Ovary (tissue), 9 donors: ENCODE results near the gene ITPR2. TPM values are rescaled to one million over a fixed set of nuclear protein-coding genes. Genes with fewer than 3 reads are reported as not detected.

Source experiments
- DNase-seq, 5 donors: peaks; one replicate each; pipeline ENCODE4 v3.0.0-alpha.2; 2019 to 2020
- H3K27ac ChIP-seq, 2 donors: fragments of 200-600 bp; one replicate each; pipeline versions ENCODE4 v1.5.1 to v1.8.0; 2019 to 2022
- H3K27me3 ChIP-seq: fragments of 200-600 bp; one replicate; pipeline ENCODE4 v1.8.0; 2022
- H3K36me3 ChIP-seq: fragments of 200-600 bp; sonication (generic); one replicate; pipeline ENCODE4 v1.5.1; 2019
- H3K4me1 ChIP-seq: one replicate; pipeline ENCODE4 v1.8.1; 2013; ENCODE audit warnings: mild to moderate bottlenecking, moderate library complexity; ENCODE audit not compliant: insufficient read depth
- H3K4me3 ChIP-seq: fragments of 200-600 bp; sonication (generic); one replicate; pipeline ENCODE4 v1.5.1; 2017
- H3K9me3 ChIP-seq, 2 donors: fragments of 200-600 bp in 1 of 2; sonication (generic) in 1 of 2; one replicate each; pipeline versions ENCODE4 v1.5.1 to v1.8.1; 2013 to 2019; ENCODE audit warnings: mild to moderate bottlenecking in 1 of 2, moderate library complexity in 1 of 2
- CTCF ChIP-seq, 3 donors: fragments of 450-650 bp in 2 of 3; fragments of 200-600 bp in 1 of 3; IDR thresholded peaks; one replicate each; pipeline versions ENCODE4 v1.5.1 to v1.8.0; 2016 to 2022; ENCODE audit warnings: antibody characterized with exemption in 3 of 3, mild to moderate bottlenecking in 1 of 3
- EP300 ChIP-seq: sonication (generic); formaldehyde crosslinking; IDR thresholded peaks from one replicate; pipeline ENCODE4 v1.6.1; 2017; ENCODE audit warnings: antibody characterized with exemption
- POLR2A ChIP-seq: fragments of 450-650 bp; IDR thresholded peaks from one replicate; pipeline ENCODE4 v1.6.1; 2017; ENCODE audit warnings: antibody characterized with exemption, mild to moderate bottlenecking, moderate library complexity
- WGBS, 3 donors: extraction: QIAGEN DNeasy Blood & Tissue Kit in 1 of 3; methylation state at CpG; one replicate each; pipeline versions ENCODE4 v1.1.5 to v1.1.7; 2013 to 2017; 5-methylcytosine and 5-hydroxymethylcytosine counted together
- intact Hi-C, 4 donors: fragments of 100-400 bp; cut with DNase I; formaldehyde crosslinking; loops; one replicate each; pipeline versions ENCODE4 v1.11.0 to v1.15.1; 2022 to 2023
- polyA plus RNA-seq, 2 donors: library from polyadenylated mRNA; stranded (reverse); fragments of 200-250 nt in 1 of 2; fragments of 350-450 nt in 1 of 2; fragmentation: Illumina TruSeq in 1 of 2; extraction: RNeasy Lipid Tissue Mini Kit (QIAGEN cat#74804) in 1 of 2; gene quantifications; one replicate each; pipeline ENCODE4 v1.2.3, GENCODE V29; 2013 to 2014
- total RNA-seq, 7 donors: library from RNA; depleted of rRNA in 2 of 7; stranded (reverse); fragments of >200 nt in 2 of 7; fragmentation: NEBNext Ultra II Directional in 3 of 7; extraction: Animal tissue kit (Norgen Biotek cat#: 25700) in 3 of 7; gene quantifications; one replicate each; pipeline versions ENCODE4 v1.1.0 to v1.2.4, GENCODE V29; 2016 to 2023
- donor health status: DM: no; HTN: no; CAD: no; lungs with moderate emphysema.
- donor health status: DM: no; HTN: no; CAD: no.
- donor health status: Bipolar disorder and iron deficiency.
- donor health status: DM: yes; HTN: yes; CAD: no.
- donor health status: DM: no; HTN: no; CAD: no.
- donor health status: DM: yes; HTN: yes; CAD: no.

ITPR2 gene
- total and polyA plus RNA-seq, 9 donors, result 5.9 to 51.1 (median 32.9) TPM

- Histone ChIP-seq H3K4me1 (no peaks in the 10 kb centered on the region), H3K36me3 (no peaks in the 10 kb centered on the region), H3K4me3 (no peak overlapping the region), H3K27me3 (no peaks in the 10 kb centered on the region), H3K9me3 (no peaks in the 10 kb centered on the region), H3K27ac (no peak overlapping the region)
- TF ChIP-seq CTCF (IDR thresholded peaks at IDR 0.05), result no peak
- TF ChIP-seq EP300, result no peak
- no peak for TF ChIP-seq POLR2A
- intact Hi-C loops, result no loop called here
- DNase-seq, result no peak
- WGBS, 3 donors, result 39 to 52% (median 45%) methylated on average over 4 of the region's 4 CpGs
Observed at GRCh38 chr12:26643532-26644315, 189.3 kb downstream of the ITPR2 start.

GRCh38 chr12:26642361-26642760 lies 190.6 kb downstream of the ITPR2 start:
- no peak for TF ChIP-seq EP300
- intact Hi-C loops, result no loop called here
- Histone ChIP-seq H3K4me3 (no peak overlapping the region), H3K27ac (no peak overlapping the region), H3K36me3 (no peaks in the 10 kb centered on the region), H3K27me3 (no peaks in the 10 kb centered on the region), H3K9me3 (no peaks in the 10 kb centered on the region), H3K4me1 (no peaks in the 10 kb centered on the region)
- no peak for DNase-seq
- WGBS, 3 donors, result 48 to 63% (median 60%) methylated on average over 2 of the region's 2 CpGs

GRCh38 chr12:26636710-26637328 lies 196.2 kb downstream of the ITPR2 start:
- no peaks in the 10 kb centered on the region for H3K9me3 ChIP-seq
- H3K4me3 ChIP-seq, result no peak overlapping the region
- no peak for TF ChIP-seq EP300
- no peak for TF ChIP-seq CTCF (IDR thresholded peaks at IDR 0.05)
- TF ChIP-seq POLR2A, result no peak
- intact Hi-C loops, result no loop called here
- no peaks in the 10 kb centered on the region for H3K36me3 ChIP-seq
- WGBS, 3 donors, result 87 to 94% (median 88%) methylated on average over 2 of the region's 2 CpGs
- DNase-seq, result no peak
- H3K4me1 ChIP-seq, result no peaks in the 10 kb centered on the region
- H3K27me3 ChIP-seq, result no peaks in the 10 kb centered on the region
- no peak overlapping the region for H3K27ac ChIP-seq

GRCh38 chr12:26633591-26634210 lies 199.3 kb downstream of the ITPR2 start:
- no peaks in the 10 kb centered on the region for H3K27me3 ChIP-seq
- DNase-seq, result no peak
- peaks cover 2% of the 10 kb centered on the region for H3K4me1 ChIP-seq
- H3K4me3 ChIP-seq, result no peak overlapping the region
- no peaks in the 10 kb centered on the region for H3K36me3 ChIP-seq
- H3K27ac ChIP-seq, result no peak overlapping the region
- WGBS, 3 donors, result 51 to 56% (median 55%) methylated on average over 5 of the region's 5 CpGs
- intact Hi-C loops, result no loop called here
- H3K9me3 ChIP-seq, result no peaks in the 10 kb centered on the region
- TF ChIP-seq EP300 (no peak), CTCF (IDR thresholded peaks at IDR 0.05) (no peak), POLR2A (no peak)

- 60 to 69% (median 64%) methylated on average over 6 of the region's 6 CpGs for WGBS, 3 donors
- intact Hi-C loops, result no loop called here
- no peak for DNase-seq
- no peak overlapping the region for H3K27ac ChIP-seq
- H3K4me1 ChIP-seq, result peaks cover 2% of the 10 kb centered on the region
- no peaks in the 10 kb centered on the region for H3K9me3 ChIP-seq
- TF ChIP-seq EP300, result no peak
- no peak for TF ChIP-seq POLR2A
- TF ChIP-seq CTCF (IDR thresholded peaks at IDR 0.05), result no peak
- H3K27me3 ChIP-seq, result no peaks in the 10 kb centered on the region
- no peaks in the 10 kb centered on the region for H3K36me3 ChIP-seq
- no peak overlapping the region for H3K4me3 ChIP-seq
Observed at GRCh38 chr12:26632756-26633155, 200.2 kb downstream of the ITPR2 start.
